SK-N-SH treated with all-trans-retinoic acid at 6 μM for 48 hours (cell line): ENCODE measurements around the gene ASPRV1.

Experiments used
- ATAC-seq: fragments of 200-7000 bp; cut with Tn5 transposase; 3 replicates; pipeline ENCODE4 v1.9.1; 2020; ENCODE audit warnings: mild to moderate bottlenecking, moderate library complexity
- ARNTL ChIP-seq: fragments of 450-650 bp; formaldehyde crosslinking; IDR thresholded peaks from 2 replicates; pipeline ENCODE4 v1.5.0; 2020; ENCODE audit warnings: low read depth, mild to moderate bottlenecking, moderate library complexity, borderline replicate concordance
- BACH2 ChIP-seq: fragments of 250-450 bp; sonication (Bioruptor Pico); IDR thresholded peaks from 2 replicates; pipeline ENCODE4 v1.9.0; 2021; ENCODE audit warnings: mild to moderate bottlenecking, borderline replicate concordance
- CREB5 ChIP-seq: fragments of 250-450 bp; sonication (Bioruptor Pico); IDR thresholded peaks from 2 replicates; pipeline ENCODE4 v1.5.1; 2020; ENCODE audit warnings: low read depth, mild to moderate bottlenecking, moderate library complexity
- CSRNP3 ChIP-seq: fragments of 250-450 bp; sonication (Bioruptor Pico); IDR thresholded peaks from 2 replicates; pipeline ENCODE4 v1.5.1; 2021; ENCODE audit warnings: mild to moderate bottlenecking, moderate library complexity
- ESRRG ChIP-seq: fragments of 250-450 bp; sonication (Bioruptor Pico); IDR thresholded peaks from 2 replicates; pipeline ENCODE4 v1.6.1; 2021; ENCODE audit warnings: mild to moderate bottlenecking
- GLIS3 ChIP-seq: fragments of 250-450 bp; sonication (Bioruptor Pico); IDR thresholded peaks from 2 replicates; pipeline ENCODE4 v1.5.0; 2020; ENCODE audit warnings: mild to moderate bottlenecking, moderate library complexity
- OSR1 ChIP-seq: fragments of 250-450 bp; sonication (Bioruptor Pico); IDR thresholded peaks from 2 replicates; pipeline ENCODE4 v1.8.0; 2022; ENCODE audit warnings: moderate library complexity, mild to moderate bottlenecking, inconsistent platforms
- POU6F1 ChIP-seq: fragments of 250-450 bp; sonication (Bioruptor Pico); IDR thresholded peaks from 2 replicates; pipeline ENCODE4 v1.8.0; 2021; ENCODE audit warnings: low read depth, mild to moderate bottlenecking, moderate library complexity, borderline replicate concordance
- PPARA ChIP-seq: fragments of 250-450 bp; sonication (Bioruptor Pico); IDR thresholded peaks from 2 replicates; pipeline ENCODE4 v1.5.0; 2020; ENCODE audit warnings: mild to moderate bottlenecking, borderline replicate concordance
- RARB ChIP-seq: fragments of 250-450 bp; sonication (Bioruptor Pico); IDR thresholded peaks from 2 replicates; pipeline ENCODE4 v1.8.0; 2021; ENCODE audit warnings: mild to moderate bottlenecking, moderate library complexity
- TCF4 ChIP-seq: fragments of 250-450 bp; sonication (Bioruptor Pico); IDR thresholded peaks from 2 replicates; pipeline ENCODE4 v1.8.0; 2021; ENCODE audit warnings: mild to moderate bottlenecking, moderate library complexity, borderline replicate concordance
- TSHZ2 ChIP-seq: fragments of 250-450 bp; sonication (Bioruptor Pico); IDR thresholded peaks from 2 replicates; pipeline ENCODE4 v1.5.0; 2020; ENCODE audit warnings: mild to moderate bottlenecking, moderate library complexity
- ZC3H10 ChIP-seq: fragments of 250-450 bp; sonication (Bioruptor Pico); IDR thresholded peaks from 2 replicates; pipeline ENCODE4 v1.5.1; 2021; ENCODE audit warnings: mild to moderate bottlenecking, moderate library complexity
- ZFP3 ChIP-seq: fragments of 250-450 bp; sonication (Bioruptor Pico); IDR thresholded peaks from 2 replicates; pipeline ENCODE4 v1.5.0; 2020; ENCODE audit warnings: mild to moderate bottlenecking, moderate library complexity
- ZFP30 ChIP-seq: fragments of 450-650 bp; formaldehyde crosslinking; IDR thresholded peaks from 2 replicates; pipeline ENCODE4 v1.5.0; 2022; ENCODE audit warnings: mild to moderate bottlenecking, moderate library complexity
- ZNF565 ChIP-seq: fragments of 450-650 bp; formaldehyde crosslinking; conservative IDR thresholded peaks from 2 replicates; pipeline ENCODE4 v1.5.0; 2020; ENCODE audit warnings: low read depth, mild to moderate bottlenecking, moderate library complexity
- ZNF70 ChIP-seq: fragments of 450-650 bp; formaldehyde crosslinking; IDR thresholded peaks from 2 replicates; pipeline ENCODE4 v1.5.0; 2020; ENCODE audit warnings: mild to moderate bottlenecking, moderate library complexity
- ZNF8 ChIP-seq: fragments of 450-650 bp; formaldehyde crosslinking; IDR thresholded peaks from 2 replicates; pipeline ENCODE4 v1.5.0; 2020; ENCODE audit warnings: mild to moderate bottlenecking, moderate library complexity

ASPRV1 gene

GRCh38 chr2:69966496-69966895 lies 5.1 kb upstream of the ASPRV1 start:
- ATAC-seq, result no peak
- TF ChIP-seq GLIS3 (CRISPR knock-in tag) (no peak), BACH2 (CRISPR knock-in tag) (no peak), ZFP30 (CRISPR knock-in tag) (no peak), ZNF565 (CRISPR knock-in tag) (no peak), PPARA (no peak), CREB5 (CRISPR knock-in tag) (no peak), ZFP3 (no peak), CSRNP3 (no peak), RARB (CRISPR knock-in tag) (no peak), TCF4 (CRISPR knock-in tag) (no peak)

- no peak for ATAC-seq
- TF ChIP-seq TSHZ2, result no peak
- TF ChIP-seq ZC3H10 (CRISPR knock-in tag), result no peak
- TF ChIP-seq ZNF8 (CRISPR knock-in tag), result no peak
- TF ChIP-seq ZNF70 (CRISPR knock-in tag), result no peak
Measured at GRCh38 chr2:69965756-69966445, 4.5 kb upstream of the ASPRV1 start.

GRCh38 chr2:69964353-69964841 lies 3.0 kb upstream of the ASPRV1 start:
- ATAC-seq, result no peak
- TF ChIP-seq ARNTL (CRISPR knock-in tag), result no peak
- no peak for TF ChIP-seq TCF4 (CRISPR knock-in tag)
- TF ChIP-seq BACH2 (CRISPR knock-in tag), result no peak
- TF ChIP-seq ESRRG, result no peak
- TF ChIP-seq PPARA, result no peak
- no peak for TF ChIP-seq ZFP30 (CRISPR knock-in tag)
- TF ChIP-seq OSR1 (CRISPR knock-in tag), result no peak
- no peak for TF ChIP-seq ZNF8 (CRISPR knock-in tag)
- TF ChIP-seq GLIS3 (CRISPR knock-in tag), result no peak
- no peak for TF ChIP-seq ZNF70 (CRISPR knock-in tag)

GRCh38 chr2:69962986-69963730 lies 1.7 kb upstream of the ASPRV1 start:
- no peak for ATAC-seq
- TF ChIP-seq CSRNP3 (no peak), ARNTL (CRISPR knock-in tag) (no peak)
- TF ChIP-seq, all 23 proteins: peak for 0

- ATAC-seq, result no peak
- TF ChIP-seq ZNF565 (CRISPR knock-in tag) (no peak), POU6F1 (CRISPR knock-in tag) (no peak), ZNF70 (CRISPR knock-in tag) (no peak), CSRNP3 (no peak), TCF4 (CRISPR knock-in tag) (no peak), OSR1 (CRISPR knock-in tag) (no peak), GLIS3 (CRISPR knock-in tag) (no peak), CREB5 (CRISPR knock-in tag) (no peak), ZNF8 (CRISPR knock-in tag) (no peak), ZFP3 (no peak)
Measured at GRCh38 chr2:69960821-69961220, 610 bp downstream of the ASPRV1 start.
